GM13977 (cell line): ENCODE data around the gene URB1.
"Not testable (repeated sequence)": the region's sequence is repeated elsewhere in the genome, so short reads cannot be mapped to it uniquely, and the experiment has no call there.

Source experiments
- DNase-seq: peaks from one replicate; pipeline ENCODE4 v3.0.0; 2012; ENCODE audit warnings: low spot score
- in situ Hi-C: fragments of 300-500 bp; cut with MboI; formaldehyde crosslinking; loops from one replicate; pipeline ENCODE4 v1.12.0; 2022; ENCODE audit warnings: low sequenced_read_pairs, low pct_unique_long_range_greater_than_20kb, mixed read lengths, inconsistent platforms; ENCODE audit not compliant: unreplicated experiment
- TF ChIP-seq, protein P1 (sequence below): IDR thresholded peaks from 2 replicates; pipeline ENCODE4 v1.5.1; 2012; ENCODE audit warnings: mild to moderate bottlenecking, control low read depth; ENCODE audit not compliant: insufficient read depth; ENCODE audit errors: extremely low read depth, missing control alignments

URB1 gene

DNA sequence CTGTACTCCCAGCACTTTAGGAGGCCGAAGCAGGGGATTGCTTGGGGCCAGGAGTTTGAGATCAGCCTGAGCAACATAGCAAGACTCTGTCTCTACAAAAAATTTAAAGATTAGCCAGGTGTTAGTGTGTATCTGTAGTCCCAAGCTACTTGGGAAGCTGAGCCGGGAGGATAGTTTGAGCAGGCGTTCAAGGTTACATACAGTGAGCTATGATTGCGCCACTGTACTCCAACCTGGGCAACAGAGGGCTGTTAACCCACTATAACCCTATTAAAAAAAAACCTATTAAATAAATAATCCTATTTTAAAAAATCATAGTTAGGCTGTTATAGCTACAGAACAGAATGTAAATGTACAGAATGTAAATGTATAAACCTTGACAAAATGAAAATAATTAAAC, 116.1 kb downstream of the URB1 start:
- in situ Hi-C loops = no loop called here
- no peak for DNase-seq
- TF ChIP-seq, protein P1, sequence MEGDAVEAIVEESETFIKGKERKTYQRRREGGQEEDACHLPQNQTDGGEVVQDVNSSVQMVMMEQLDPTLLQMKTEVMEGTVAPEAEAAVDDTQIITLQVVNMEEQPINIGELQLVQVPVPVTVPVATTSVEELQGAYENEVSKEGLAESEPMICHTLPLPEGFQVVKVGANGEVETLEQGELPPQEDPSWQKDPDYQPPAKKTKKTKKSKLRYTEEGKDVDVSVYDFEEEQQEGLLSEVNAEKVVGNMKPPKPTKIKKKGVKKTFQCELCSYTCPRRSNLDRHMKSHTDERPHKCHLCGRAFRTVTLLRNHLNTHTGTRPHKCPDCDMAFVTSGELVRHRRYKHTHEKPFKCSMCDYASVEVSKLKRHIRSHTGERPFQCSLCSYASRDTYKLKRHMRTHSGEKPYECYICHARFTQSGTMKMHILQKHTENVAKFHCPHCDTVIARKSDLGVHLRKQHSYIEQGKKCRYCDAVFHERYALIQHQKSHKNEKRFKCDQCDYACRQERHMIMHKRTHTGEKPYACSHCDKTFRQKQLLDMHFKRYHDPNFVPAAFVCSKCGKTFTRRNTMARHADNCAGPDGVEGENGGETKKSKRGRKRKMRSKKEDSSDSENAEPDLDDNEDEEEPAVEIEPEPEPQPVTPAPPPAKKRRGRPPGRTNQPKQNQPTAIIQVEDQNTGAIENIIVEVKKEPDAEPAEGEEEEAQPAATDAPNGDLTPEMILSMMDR = no peak

DNA sequence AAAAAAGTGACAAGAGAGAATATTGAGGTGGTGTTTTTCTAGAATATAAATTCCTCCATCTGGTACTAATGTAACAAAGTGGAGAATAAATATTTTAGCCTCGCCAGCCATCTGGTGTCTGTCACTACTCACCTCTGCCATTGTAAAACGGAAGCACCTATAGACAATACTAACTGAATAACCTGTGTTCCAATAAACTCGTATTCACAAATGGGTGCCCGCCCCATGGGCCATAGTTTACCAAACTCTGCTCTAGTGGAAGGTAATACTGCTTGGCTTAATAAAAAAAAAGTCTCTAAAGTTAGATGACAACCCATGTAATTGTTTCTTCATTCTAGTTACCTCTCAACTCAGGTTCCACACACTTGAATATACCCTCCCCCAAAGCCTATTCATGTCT, 122.1 kb downstream of the URB1 start:
- no peak for DNase-seq
- in situ Hi-C loops = no loop called here
- TF ChIP-seq, protein P1 = no peak

DNA sequence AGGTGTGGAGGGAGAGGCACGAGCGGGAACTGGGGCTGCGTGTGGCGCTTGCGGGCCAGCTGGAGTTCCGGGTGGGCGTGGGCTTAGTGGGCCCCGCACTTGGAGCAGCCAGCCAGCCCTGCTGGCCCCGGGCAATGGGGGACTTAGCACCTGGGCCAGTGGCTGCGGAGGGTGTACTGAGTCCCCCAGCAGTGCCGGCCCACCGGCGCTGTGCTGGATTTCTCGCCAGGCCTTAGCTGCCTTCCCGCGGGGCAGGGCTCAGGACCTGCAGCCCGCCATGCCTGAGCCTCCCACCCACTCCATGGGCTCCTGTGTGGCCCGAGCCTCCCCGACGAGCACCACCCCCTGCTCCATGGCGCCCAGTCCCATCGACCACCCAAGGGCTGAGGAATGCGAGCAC, 127.5 kb downstream of the URB1 start:
- DNase-seq, in situ Hi-C loops: not testable (repeated sequence)

DNA sequence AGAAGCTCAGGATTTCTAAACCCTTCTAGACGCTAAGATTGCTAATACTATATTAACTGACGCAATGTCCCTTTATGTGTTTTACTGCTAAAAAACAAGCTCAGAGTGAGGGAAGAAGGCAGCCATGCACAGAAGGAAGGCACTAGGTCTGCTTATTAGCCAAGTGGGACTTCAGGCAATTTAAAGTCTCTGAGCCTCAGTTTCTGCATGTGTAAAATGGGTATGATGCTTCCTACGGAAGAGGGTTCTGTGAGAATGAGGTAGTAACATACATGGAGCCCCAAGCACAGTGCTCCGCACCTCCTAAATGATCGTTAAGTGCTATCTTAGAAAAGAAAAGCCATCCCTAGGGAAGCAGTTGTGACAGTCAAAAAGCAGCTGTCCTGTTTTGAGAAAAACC, 130.9 kb downstream of the URB1 start:
- TF ChIP-seq, protein P1 = no peak
- in situ Hi-C loops = no loop called here
- no peak for DNase-seq
